HG03135 (cell line): Measurements from ENCODE around the gene TNPO3.
"Not testable (repeated sequence)": the region's sequence is repeated elsewhere in the genome, so short reads cannot be mapped to it uniquely, and the experiment has no call there.

Source experiments
- ATAC-seq: cut with Tn5 transposase; IDR thresholded peaks from one replicate; pipeline ENCODE4 v1.9.1; 2021; ENCODE audit warnings: mild to moderate bottlenecking, moderate library complexity; ENCODE audit not compliant: unreplicated experiment

TNPO3 gene

GRCh38 chr7:128968624-128969023 lies 86.3 kb downstream of the TNPO3 start:
- no peak for ATAC-seq

GRCh38 chr7:128963327-128963757 lies 91.6 kb downstream of the TNPO3 start:
- ATAC-seq = peak; percentile 69

- ATAC-seq = peak; percentile 31
Observed at GRCh38 chr7:128962899-128963298, 92.0 kb downstream of the TNPO3 start.

GRCh38 chr7:128961030-128961659 lies 93.8 kb downstream of the TNPO3 start:
- ATAC-seq = no peak

- no peak for ATAC-seq
Observed at GRCh38 chr7:128959296-128959695, 95.6 kb downstream of the TNPO3 start.

- no peak for ATAC-seq
Observed at GRCh38 chr7:128955981-128956380, 98.9 kb downstream of the TNPO3 start.

GRCh38 chr7:128954830-128955802 lies 99.8 kb downstream of the TNPO3 start:
- ATAC-seq = peak; percentile 66

- no peak for ATAC-seq
Observed at GRCh38 chr7:128954150-128954549, 100.8 kb downstream of the TNPO3 start.

- no peak for ATAC-seq
Observed at GRCh38 chr7:128951296-128951695, 103.6 kb downstream of the TNPO3 start.

- no peak for ATAC-seq
Observed at GRCh38 chr7:128948976-128949760, 105.7 kb downstream of the TNPO3 start.

- no peak for ATAC-seq
Observed at GRCh38 chr7:128948312-128948973, 106.5 kb downstream of the TNPO3 start.

- ATAC-seq = no peak
Observed at GRCh38 chr7:128947854-128948253, 107.1 kb downstream of the TNPO3 start.

GRCh38 chr7:128946936-128947830 lies 107.7 kb downstream of the TNPO3 start:
- no peak for ATAC-seq

- ATAC-seq = no peak
Observed at GRCh38 chr7:128945668-128946366, 109.1 kb downstream of the TNPO3 start.

GRCh38 chr7:128944487-128945236 lies 110.2 kb downstream of the TNPO3 start:
- ATAC-seq = no peak

GRCh38 chr7:128943251-128943650 lies 111.7 kb downstream of the TNPO3 start:
- not testable (repeated sequence) for ATAC-seq

- no peak for ATAC-seq
Observed at GRCh38 chr7:128941946-128942526, 112.9 kb downstream of the TNPO3 start.

GRCh38 chr7:128941323-128941890 lies 113.5 kb downstream of the TNPO3 start:
- ATAC-seq = no peak
